ENCODE measurements around the gene PTPRT.

PTPRT gene

DNA sequence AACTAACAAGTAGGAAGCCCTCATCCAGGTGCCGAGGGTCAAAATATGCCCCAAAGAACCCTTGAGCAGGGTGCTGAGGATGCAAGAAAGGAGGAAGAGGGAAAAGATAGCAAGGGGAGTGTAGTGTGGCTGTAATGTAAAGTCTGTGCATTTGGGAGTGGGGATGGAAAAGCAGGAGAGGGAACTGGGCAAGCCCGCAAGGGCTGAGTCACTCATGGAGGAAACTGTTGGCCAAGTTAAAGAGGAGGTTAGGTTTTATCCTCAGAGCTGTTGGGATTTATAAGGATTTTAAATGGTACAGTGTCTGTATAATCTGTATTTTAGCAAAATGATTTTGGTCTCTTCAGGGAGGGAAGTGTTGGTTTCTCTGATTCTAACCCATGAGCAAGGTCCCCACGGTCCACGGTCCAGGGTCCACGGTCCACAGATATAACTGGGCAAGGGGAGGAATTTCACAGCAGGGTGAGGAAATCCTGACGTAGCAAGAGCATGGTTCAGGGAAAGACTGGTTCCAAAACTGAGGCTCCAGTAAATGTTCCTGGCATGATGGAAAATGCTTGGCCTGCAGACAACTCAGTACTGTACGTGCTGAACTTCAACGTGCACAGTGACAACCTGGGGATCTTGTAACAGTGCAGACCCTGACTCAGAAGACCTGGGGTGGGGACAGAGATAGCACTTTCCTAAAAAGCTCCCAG lies 759.8 kb downstream of the PTPRT start:
- in situ Hi-C loops (cut with HindIII; ENCODE audit: low sequenced_read_pairs), result no loop called here

DNA sequence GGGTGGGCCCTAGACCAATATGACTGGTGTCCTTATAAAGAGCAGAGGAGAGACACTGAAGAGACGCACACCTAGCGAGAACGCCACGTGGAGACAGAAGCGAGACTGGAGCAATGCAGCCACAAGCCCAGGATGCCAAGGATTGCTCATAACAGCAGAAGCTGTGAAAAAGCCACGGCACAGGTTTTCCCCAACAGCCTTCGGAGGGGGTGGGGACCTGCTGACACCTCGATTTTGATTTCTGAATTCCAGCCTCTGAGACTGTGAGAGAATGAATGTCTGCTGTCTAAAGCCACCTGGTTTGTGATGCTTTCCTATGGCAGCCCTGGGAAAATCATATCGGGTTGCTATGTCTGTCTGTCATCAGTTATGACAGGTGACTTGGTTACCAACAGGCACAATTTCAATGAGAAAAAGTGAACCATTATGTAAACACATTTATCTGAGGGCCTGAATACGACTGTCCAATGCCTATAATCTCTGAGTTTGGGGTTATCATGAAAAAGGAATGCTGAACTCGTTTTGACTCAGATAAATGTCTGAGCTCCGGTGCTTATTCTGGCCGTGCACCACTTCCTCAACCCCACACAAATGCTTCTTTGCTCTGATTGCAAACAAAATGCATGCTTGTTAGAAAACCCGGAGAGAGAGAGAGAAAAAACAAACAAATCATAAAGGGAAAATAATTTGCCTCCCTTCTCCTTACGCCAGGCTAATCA lies 769.7 kb downstream of the PTPRT start:
- in situ Hi-C loops (cut with HindIII; ENCODE audit: low sequenced_read_pairs), result no loop called here

DNA sequence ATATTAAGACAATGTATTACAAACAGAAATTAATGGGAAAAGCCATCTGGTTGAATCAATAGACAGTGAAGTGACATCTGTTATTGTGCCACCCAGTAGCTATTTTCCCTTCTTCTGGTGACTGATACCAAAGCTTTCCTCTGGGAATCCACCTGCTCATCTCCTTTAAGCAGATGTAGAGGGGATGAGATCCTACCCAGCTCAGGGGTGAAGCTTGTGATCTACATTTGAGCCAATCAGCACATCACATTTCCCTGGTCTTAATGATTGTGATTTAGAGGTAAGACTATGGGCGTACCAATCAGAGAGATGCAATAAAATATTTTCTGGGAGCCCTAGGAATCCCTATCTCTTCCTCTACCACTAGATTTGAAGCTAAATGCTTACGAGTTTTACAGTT lies 782.9 kb downstream of the PTPRT start:
- in situ Hi-C loops (cut with HindIII; ENCODE audit: low sequenced_read_pairs), result no loop called here

DNA sequence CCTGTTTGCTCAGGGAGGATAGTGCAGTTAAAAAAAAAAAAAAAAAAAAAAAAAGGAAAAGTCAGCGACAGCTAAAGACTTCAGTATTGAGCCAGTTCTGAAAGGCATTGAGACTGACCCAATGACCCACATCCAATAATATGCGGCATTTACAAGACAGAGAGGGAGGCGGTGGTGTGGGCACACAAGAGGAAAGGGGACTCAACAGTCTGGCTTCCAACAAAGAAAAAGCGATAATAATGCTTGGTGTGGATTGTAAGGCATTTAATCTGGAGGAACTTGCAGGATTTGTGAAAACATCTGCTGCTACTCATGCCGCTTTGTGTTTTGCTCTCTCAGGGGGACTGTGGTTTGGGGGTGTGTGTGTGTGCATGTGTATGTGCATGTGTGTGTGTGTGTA lies 787.3 kb downstream of the PTPRT start:
- in situ Hi-C loops (cut with HindIII; ENCODE audit: low sequenced_read_pairs), result no loop called here

DNA sequence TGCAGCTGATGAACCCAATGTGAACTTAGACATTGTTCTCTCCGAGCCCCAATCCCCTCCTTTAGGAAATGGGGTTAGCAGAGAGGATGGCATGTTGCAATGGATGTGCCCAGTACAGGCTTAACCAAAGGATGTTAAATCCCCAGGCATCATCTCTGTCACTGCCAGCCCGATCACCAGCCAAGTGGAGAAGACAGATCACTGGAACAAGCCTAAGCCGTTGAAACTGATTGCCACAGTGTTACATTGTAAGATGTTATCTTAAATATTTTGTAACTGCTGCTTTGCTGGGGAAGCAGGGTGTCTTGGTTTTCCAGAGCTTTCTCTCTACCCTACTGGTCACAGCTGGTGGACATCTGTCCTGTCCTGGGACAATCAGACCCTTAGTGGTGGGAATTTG lies 788.1 kb downstream of the PTPRT start:
- in situ Hi-C loops (cut with HindIII; ENCODE audit: low sequenced_read_pairs), result no loop called here

DNA sequence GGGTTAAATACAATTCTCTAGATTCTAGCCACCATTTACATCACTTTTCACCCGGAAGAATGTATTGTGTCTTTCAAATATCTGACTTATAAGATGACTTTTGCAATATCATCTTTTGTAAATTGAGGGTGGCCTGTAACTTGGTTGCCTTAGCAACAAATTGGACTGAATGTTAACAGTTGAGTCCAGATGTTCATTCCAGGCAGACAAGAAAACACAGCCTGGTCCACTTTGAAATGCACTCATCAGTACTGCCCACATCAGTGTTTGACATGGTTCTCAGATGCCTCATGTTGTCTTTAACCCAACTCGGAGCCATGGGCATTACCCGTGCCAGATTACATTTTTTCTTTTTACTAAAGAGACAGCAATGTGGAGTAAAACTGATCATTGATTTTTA lies 789.9 kb downstream of the PTPRT start:
- in situ Hi-C loops (cut with HindIII; ENCODE audit: low sequenced_read_pairs), result no loop called here

DNA sequence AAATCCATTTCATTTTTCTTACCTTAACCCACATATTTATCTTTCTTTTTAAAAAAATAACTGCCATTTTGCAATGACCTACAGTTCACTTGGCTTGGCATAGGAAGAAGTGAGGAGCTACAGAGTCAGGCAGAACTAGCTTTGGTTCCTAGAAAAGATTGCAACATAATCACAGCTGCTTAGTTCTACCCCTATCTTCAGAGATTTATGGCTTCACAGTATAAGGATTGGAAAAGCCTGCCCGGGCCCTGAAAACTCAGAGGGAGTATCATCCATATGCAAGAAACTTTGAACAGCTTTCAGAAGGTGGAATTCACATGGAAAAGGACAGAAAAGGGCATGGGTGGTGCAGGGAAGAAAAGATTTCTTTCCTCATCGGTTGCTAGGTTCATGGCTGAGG lies 797.3 kb downstream of the PTPRT start:
- in situ Hi-C loops (cut with HindIII; ENCODE audit: low sequenced_read_pairs), result no loop called here

DNA sequence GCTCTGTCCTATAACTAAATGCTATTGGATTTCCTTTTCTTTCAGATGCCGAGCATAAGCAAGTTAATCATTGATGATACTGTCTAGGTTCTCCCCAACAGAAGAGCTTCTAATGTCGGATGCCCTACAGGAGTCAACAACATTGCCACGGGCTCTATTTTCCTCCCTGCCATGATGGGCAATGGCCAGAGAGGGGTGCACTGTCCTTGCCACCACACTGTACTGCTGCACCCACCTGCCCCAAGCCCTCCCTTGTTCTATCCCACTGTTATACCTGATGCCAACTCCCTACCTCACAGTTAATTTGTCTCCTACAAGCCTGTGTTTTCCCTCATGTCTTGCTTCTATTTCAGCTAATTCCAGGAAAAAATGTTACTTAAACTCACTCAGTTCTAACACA lies 797.9 kb downstream of the PTPRT start:
- in situ Hi-C loops (cut with HindIII; ENCODE audit: low sequenced_read_pairs), result no loop called here

DNA sequence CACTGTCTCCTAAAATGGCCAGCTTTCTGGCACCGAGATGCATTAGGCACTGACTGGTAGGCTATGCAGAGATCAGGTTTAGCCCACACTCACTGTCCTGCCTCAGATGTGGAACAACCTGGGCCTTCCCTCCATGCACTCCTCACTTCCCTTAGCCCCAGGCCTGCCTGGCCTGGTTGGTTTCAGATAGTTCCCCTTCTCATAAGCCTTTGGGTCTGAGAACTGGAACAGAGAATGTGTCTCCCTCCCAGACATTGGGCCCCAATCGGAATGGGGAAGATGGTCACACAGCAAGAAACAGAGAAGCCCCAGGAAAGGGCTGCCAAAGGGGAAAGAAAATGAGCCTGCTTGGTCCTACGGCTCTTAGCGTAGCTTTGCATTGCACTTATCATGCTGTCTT lies 809.4 kb downstream of the PTPRT start:
- in situ Hi-C loops (cut with HindIII; ENCODE audit: low sequenced_read_pairs), result no loop called here

DNA sequence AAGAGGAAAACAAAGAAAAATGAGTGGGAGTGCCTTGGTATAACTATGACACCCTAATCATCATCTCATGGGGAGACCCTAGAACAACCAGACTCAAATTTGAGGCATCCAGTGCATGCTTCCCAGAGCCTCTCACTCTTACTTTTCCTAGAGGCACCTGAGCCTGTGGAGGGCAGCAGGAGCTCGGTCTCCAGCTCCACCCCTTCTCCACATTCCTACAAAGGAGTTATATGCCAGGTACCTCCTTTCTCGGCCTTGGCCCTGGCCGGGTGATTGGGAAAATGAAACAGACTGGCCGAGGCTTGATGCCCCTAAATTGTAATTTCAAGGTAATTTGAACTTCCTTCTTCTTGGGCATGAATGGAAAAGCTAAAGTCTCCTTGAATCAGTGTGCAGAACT lies 810.3 kb downstream of the PTPRT start:
- in situ Hi-C loops (cut with HindIII; ENCODE audit: low sequenced_read_pairs), result no loop called here

DNA sequence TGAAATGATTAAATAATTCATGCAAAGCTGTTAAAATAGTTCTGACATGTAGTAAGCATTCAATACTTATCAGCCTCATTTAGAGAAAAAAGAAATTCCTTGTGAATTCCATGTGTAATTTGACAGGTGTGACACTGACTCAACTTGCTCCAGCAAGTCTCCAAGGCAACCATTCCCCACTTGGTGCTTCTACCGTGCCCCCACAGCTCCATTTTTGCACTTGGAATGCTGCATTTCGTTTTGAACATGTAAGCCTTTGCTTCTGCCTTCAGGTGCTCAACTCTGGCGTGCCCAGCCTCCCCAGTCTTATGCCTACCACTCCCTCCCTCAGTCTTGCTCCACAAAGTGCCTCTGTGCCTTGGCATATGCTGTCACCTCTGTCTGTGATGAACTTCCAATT lies 810.9 kb downstream of the PTPRT start:
- in situ Hi-C loops (cut with HindIII; ENCODE audit: low sequenced_read_pairs), result no loop called here

DNA sequence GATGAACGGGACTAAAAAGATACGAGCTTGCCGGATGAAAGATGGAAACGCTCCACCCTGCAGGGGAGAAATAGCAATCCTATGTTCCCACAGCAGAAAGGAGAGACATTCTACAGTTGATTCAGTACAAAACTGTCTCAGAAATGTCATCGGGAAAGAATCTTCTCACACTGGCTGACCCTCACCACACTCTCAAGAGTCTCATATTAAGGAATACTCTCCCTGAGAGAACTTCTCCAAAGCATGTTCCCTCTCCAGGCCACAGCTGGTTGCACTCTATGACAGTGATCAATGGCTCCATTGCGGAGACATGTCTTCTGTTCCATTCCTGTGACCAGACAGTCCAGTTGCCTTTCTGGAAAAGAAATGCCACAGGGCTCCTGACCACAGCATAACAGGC lies 813.6 kb downstream of the PTPRT start:
- in situ Hi-C loops (cut with HindIII; ENCODE audit: low sequenced_read_pairs), result no loop called here

DNA sequence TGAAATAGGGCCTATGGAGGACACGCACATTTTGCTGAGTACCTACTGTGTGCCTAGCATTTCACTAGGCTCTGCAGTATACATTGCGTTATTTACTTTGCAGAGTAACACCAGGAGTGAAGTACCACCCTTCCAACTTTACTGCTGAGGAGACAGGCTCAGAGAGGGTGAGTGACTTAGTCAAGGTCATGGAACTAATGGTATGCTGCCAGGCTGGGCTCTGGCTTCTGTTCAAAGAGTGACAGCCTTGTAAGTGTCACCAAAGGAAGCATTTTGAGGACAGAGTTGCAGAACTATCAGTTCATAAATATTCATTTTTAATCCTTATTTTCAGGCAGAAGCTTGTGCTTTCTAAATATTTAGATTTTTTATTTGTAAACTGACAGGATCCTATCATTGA lies 816.7 kb downstream of the PTPRT start:
- in situ Hi-C loops (cut with HindIII; ENCODE audit: low sequenced_read_pairs), result no loop called here

DNA sequence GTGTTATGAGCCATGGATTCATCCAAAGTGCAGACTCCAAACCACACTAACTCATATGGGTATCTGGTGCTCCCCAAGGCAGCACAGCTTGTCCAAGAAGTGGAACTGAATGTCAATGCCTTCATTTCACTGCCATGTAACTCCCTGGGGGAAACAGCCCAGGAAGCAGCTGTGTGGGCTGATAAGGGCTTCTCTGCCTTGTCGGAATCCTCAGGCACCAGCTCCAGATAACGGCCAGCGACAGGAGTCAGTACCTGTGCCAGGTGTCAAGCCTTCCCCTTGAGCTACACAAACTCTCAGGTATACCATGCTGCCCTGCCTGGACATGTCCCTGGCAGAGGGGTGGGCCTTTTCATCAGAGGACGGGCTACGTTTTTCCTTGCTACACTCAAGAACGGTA lies 819.6 kb downstream of the PTPRT start:
- in situ Hi-C loops (cut with HindIII; ENCODE audit: low sequenced_read_pairs), result no loop called here

DNA sequence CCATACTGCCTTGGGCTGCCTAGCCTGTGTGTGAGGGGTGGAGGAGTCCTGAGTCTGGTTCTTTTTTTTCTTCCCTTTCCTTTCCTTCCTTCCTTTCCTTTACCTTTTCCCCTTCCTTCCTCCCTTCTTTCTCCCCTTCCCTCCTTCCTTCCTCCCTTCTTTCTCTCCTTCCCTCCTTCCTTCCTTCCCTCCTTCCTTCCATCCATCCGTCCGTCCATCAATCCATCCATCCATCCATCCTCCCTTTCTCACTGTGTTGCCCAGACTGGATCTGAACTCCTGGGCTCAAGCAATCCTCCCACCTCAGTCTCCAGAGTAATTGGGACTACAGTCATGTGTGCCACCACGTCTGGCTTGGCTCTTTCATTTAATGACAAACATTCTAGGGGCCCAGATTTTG lies 820.8 kb downstream of the PTPRT start:
- in situ Hi-C loops (cut with HindIII; ENCODE audit: low sequenced_read_pairs), result no loop called here

DNA sequence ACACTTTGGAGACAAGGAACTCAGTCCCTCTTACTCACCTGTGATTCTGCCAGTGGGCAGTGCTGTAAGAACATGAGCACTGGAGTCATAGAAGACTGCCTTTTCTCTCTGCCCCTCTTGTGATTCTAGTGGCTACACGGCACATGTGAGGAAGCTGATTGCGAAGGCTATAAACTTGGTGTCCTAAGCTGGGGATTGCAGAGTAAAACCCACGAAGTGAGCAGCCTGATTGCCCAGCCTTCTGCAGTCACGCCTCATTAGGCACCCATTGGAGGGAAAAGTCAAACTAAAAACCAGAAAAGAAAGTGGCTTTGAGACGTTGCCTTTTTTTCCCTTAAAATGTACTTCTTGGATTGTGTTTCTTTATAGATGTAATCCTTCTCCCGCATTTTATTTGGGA lies 823.1 kb downstream of the PTPRT start:
- in situ Hi-C loops (cut with HindIII; ENCODE audit: low sequenced_read_pairs), result no loop called here

DNA sequence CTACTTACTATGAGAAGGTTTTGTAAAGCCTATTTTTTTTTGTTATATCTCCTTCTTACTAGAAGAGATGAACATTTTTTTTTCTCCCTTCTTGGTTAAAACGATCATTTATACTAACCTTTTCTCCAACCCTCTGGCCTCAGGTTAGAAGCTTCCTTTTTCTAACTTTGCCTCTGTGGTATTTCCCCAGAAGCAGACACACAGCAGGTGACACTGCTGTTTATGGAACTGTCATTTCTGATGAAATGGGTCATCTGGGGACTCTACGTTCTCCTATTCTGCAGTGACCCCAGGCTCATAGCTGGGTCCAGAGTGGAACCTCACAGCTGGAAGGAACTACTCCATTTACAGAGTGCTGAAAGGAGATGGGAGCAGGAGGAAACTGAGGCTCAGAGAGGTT lies 825.3 kb downstream of the PTPRT start:
- in situ Hi-C loops (cut with HindIII; ENCODE audit: low sequenced_read_pairs), result no loop called here

DNA sequence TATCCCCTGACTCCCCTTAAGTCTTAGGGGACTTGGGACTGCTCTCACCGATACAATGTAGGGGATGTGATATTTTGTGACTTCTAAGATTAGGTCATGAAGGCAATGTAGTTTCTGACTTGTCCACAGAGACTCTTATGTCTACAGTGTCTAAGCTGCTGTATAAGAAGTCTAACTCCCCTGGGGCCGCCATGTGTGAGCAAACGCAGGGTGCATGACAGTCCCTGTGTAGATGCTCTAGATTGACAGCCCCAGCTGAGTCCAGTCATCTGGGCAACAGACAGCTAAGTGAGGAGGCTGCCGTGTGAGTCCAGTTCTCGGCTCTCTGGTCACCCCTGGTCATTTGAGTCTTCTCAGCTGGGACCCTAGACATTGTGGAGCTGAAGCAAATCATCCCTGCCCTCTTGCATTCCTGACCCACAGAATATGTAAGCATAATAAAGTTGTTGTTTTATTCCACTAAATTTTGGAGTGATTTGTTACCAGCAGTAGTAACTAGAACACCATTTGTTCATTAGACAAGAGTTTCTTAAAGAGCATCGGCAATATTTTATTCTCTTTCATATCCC lies 828.2 kb downstream of the PTPRT start:
- in situ Hi-C loops (cut with HindIII; ENCODE audit: low sequenced_read_pairs), result no loop called here

DNA sequence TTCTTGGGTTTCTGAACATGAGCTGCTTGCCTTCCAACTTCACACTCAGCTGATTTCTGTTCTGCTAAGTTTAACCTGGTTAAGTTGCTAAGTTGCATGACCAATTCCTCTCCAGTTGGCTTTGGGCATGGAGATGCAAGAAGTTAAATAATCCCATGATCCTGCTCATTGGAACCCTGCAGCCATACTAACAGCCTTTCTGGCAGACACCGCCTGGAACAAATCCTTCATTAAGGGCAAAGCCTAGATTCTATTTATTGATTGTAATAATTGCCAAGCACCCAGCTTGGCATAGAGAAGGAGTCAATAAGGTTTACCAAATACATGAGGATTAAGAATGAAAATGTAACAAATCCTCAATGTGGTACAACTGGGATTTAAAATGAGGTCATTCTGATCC lies 829.1 kb downstream of the PTPRT start:
- in situ Hi-C loops (cut with HindIII; ENCODE audit: low sequenced_read_pairs), result no loop called here

DNA sequence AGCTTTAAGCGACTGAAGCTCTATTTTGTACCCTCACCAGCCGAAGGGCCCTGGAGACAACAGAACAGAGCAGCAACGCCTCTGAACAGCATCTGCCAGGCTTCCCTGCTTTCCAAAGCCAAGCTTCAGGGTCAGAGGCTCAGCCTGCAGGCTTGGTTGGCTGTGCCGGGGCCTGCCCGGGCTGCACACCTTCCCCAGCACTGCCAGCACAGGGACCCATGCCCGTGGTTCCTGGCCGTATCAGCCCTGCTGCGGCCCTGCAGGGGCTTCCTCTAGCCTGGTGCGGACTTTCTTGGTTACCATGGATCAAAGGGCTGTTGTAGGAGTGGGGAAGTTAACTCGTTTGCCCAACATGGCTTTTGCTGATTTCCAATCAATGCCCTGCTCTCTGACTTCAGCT lies 830.1 kb downstream of the PTPRT start:
- in situ Hi-C loops (cut with HindIII; ENCODE audit: low sequenced_read_pairs), result no loop called here

DNA sequence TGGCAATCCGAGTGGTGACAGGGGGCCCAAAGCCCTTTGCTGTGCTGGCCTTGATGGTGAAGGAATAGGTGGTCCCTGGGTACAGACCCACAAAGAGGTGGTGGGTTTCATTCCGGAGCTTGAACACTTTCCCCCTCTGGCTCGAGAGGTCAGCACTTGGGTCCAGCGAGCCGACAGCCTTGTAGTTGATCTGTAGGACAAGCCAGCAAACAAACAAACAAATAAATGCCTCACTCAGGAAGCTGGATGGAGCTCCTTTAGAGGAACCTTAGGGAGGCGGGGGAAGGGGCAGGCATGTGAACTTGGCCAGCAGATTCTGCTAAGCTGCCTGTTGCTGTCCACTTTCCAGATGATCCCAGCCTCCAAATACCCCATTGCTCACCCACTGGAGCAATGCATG lies 837.6 kb downstream of the PTPRT start:
- in situ Hi-C loops (cut with HindIII; ENCODE audit: low sequenced_read_pairs), result no loop called here

DNA sequence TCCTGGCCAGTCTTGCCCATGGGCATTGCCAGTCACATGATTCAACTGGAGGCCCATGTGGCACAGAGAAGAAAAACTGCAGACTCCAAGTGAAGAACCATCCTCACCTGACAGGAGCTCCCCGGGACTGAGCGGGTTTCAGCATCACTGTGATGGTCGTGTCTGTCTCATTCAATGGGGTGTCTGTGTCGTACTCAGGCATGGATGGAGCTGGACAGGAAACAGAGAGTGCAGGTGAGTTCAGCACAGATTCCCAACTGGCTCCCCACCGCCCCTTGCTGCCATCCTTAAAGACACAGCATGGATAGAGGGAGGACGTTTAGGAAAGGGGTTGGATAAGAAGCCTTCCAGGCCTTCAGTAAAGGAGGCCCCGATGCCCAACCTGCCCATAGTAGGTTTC lies 839.2 kb downstream of the PTPRT start:
- in situ Hi-C loops (cut with HindIII; ENCODE audit: low sequenced_read_pairs), result no loop called here

Measured in DLD1 (cell line).